Peyer's patch (tissue), 4 donors: ENCODE measurements around the gene IQSEC3.

Source experiments
- CTCF ChIP-seq, 6 experiments: fragments of 450-650 bp in 4 of 6; fragments of 200-600 bp in 2 of 6; sonication (generic) in 1 of 6; IDR thresholded peaks; one replicate each; pipeline ENCODE4 v1.5.1; 2017 to 2019; ENCODE audit warnings: antibody characterized with exemption in 6 of 6, mild to moderate bottlenecking in 3 of 6, moderate library complexity in 1 of 6
- POLR2A ChIP-seq, 2 donors: fragments of 450-650 bp; IDR thresholded peaks; one replicate each; pipeline ENCODE4 v1.5.1; 2017; ENCODE audit warnings: antibody characterized with exemption in 2 of 2, mild to moderate bottlenecking in 2 of 2, moderate library complexity in 2 of 2

DNA sequence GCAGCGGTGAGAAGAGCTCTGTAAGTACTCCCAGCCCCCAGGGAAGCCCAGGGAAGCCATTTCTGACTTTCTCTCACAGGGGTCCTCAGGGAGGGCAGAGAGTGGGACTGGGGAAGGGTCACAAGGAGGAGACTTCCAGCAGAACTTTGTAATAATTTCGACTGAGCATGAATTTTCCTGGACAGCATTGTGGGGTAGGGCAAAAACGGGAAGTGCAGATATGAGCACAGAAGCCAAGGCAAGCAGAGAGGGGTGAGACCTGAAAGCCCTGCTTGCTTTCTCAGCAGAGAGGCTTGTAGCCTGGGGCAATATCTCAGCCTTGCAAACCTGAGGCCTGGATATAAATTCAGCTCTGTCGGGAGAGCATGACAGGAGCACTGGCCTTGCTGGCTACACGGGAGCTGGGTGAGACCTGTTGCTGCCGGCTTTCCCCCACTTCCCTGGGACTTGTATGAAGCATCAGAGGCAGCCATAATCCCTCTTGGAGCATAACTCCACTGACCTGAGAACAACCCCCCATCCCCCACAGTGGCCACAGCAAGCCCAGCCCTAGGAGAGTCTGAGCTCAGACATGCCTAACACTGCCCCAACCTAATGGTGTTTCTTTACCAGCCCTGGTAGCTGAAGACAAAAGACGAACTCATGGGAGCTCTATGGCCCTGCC, 9.8 kb upstream of the IQSEC3 start:
- no peak for TF ChIP-seq POLR2A (IDR thresholded peaks at IDR 0.05)
- no peak for TF ChIP-seq CTCF (IDR thresholded peaks at IDR 0.05)
